Measurements from ENCODE around the gene ZNF827. TPM values are rescaled to one million over a fixed set of nuclear protein-coding genes. Genes with fewer than 3 reads are reported as not detected.

Gene ZNF827
- total RNA-seq, 1 donor from 2014 or later: 9.4 TPM

GRCh38 chr4:145796346-145796745, 142.3 kb downstream of the ZNF827 start:
- peaks cover 13 to 39% (median 30%) of the 10 kb centered on the region in 3 donors for H3K4me1 ChIP-seq (ENCODE audit: control insufficient read depth in 3 of 3, insufficient read depth in 3 of 3, low read length in 3 of 3)
- H3K27ac ChIP-seq (ENCODE audit: low read depth, low read length): peak overlapping the region; percentile 5
- H3K9ac ChIP-seq (ENCODE audit: low read depth in 1 of 3, low read length in 3 of 3): no peak overlapping the region

DNA sequence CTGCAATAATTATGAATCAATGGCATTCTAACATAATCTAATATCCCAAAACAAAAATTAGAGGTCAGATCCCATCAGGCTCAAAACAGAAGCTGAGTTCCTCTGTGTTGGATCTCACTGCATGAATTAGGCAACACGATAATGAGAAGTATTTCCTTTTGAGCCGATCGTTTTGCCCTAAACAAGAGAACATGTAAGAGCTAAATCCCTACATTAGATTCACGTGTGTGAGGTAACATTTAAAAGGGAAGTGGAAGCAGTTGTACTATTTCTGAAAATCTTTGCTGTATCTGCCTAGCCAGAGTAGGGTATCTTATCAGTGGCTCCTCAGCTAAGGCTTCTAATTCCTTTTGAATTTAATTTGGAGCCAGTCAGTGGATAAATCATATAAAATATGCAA, 143.1 kb downstream of the ZNF827 start:
- H3K4me1 ChIP-seq (ENCODE audit: control insufficient read depth in 3 of 3, insufficient read depth in 3 of 3, low read length in 3 of 3): peaks cover 13 to 36% (median 30%) of the 10 kb centered on the region in 3 donors
- H3K27ac ChIP-seq (ENCODE audit: low read depth, low read length): no peak overlapping the region
- no peak overlapping the region for H3K9ac ChIP-seq (ENCODE audit: low read depth in 1 of 3, low read length in 3 of 3)
- H3K9me3 ChIP-seq (ENCODE audit: control insufficient read depth in 3 of 3, low read length in 3 of 3): no peaks in the 10 kb centered on the region
- H3K27me3 ChIP-seq (ENCODE audit: control insufficient read depth in 3 of 3, insufficient read depth in 3 of 3, low read length in 3 of 3): no peaks in the 10 kb centered on the region
- H3K4me3 ChIP-seq (ENCODE audit: low read length in 3 of 3): no peak overlapping the region
- no peaks in the 10 kb centered on the region for H3K36me3 ChIP-seq (ENCODE audit: control insufficient read depth in 3 of 3, insufficient read depth in 3 of 3, low read length in 3 of 3)

More at GRCh38 chr4:145796346-145796745, 142.3 kb downstream of the ZNF827 start:
- no peak overlapping the region for H3K4me3 ChIP-seq (ENCODE audit: low read length in 3 of 3)
- no peaks in the 10 kb centered on the region for H3K9me3 ChIP-seq (ENCODE audit: control insufficient read depth in 3 of 3, low read length in 3 of 3)
- H3K27me3 ChIP-seq (ENCODE audit: control insufficient read depth in 3 of 3, insufficient read depth in 3 of 3, low read length in 3 of 3): no peaks in the 10 kb centered on the region
- no peaks in the 10 kb centered on the region for H3K36me3 ChIP-seq (ENCODE audit: control insufficient read depth in 3 of 3, insufficient read depth in 3 of 3, low read length in 3 of 3)

GRCh38 chr4:145792429-145792828, 146.2 kb downstream of the ZNF827 start:
- H3K27me3 ChIP-seq (ENCODE audit: control insufficient read depth in 3 of 3, insufficient read depth in 3 of 3, low read length in 3 of 3): no peaks in the 10 kb centered on the region
- no peak overlapping the region for H3K4me3 ChIP-seq (ENCODE audit: low read length in 3 of 3)
- peaks cover 9 to 18% (median 14%) of the 10 kb centered on the region in 3 donors for H3K4me1 ChIP-seq (ENCODE audit: control insufficient read depth in 3 of 3, insufficient read depth in 3 of 3, low read length in 3 of 3)
- no peak overlapping the region for H3K9ac ChIP-seq (ENCODE audit: low read depth in 1 of 3, low read length in 3 of 3)
- H3K9me3 ChIP-seq (ENCODE audit: control insufficient read depth in 3 of 3, low read length in 3 of 3): no peaks in the 10 kb centered on the region
- H3K27ac ChIP-seq (ENCODE audit: low read depth, low read length): no peak overlapping the region
- H3K36me3 ChIP-seq (ENCODE audit: control insufficient read depth in 3 of 3, insufficient read depth in 3 of 3, low read length in 3 of 3): no peaks in the 10 kb centered on the region

DNA sequence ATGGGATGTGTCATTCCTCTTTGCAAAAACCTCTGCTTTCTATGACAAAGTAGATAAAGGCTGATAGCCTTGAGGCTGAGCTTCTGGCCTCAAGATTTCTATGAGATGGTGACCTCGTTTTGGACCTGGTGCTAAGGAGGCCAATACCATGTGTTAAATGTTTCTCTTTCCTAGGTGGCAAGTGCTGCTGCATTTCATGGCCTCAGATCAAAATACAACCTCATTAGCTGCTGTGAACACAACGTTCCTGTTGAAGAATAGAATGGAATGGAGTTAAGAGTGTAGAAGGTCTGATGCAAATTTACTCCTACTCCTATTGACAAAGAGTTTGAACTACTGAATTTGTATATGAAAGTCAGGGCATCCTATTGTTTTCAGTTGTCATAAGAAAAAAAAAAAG, 146.6 kb downstream of the ZNF827 start:
- Histone ChIP-seq H3K9ac (ENCODE audit: low read depth in 1 of 3, low read length in 3 of 3) (no peak overlapping the region), H3K4me1 (ENCODE audit: control insufficient read depth in 3 of 3, insufficient read depth in 3 of 3, low read length in 3 of 3) (peaks cover 8 to 17% (median 13%) of the 10 kb centered on the region in 3 donors), H3K9me3 (ENCODE audit: control insufficient read depth in 3 of 3, low read length in 3 of 3) (no peaks in the 10 kb centered on the region), H3K27me3 (ENCODE audit: control insufficient read depth in 3 of 3, insufficient read depth in 3 of 3, low read length in 3 of 3) (no peaks in the 10 kb centered on the region), H3K36me3 (ENCODE audit: control insufficient read depth in 3 of 3, insufficient read depth in 3 of 3, low read length in 3 of 3) (no peaks in the 10 kb centered on the region), H3K27ac (ENCODE audit: low read depth, low read length) (no peak overlapping the region), H3K4me3 (ENCODE audit: low read length in 3 of 3) (no peak overlapping the region)

DNA sequence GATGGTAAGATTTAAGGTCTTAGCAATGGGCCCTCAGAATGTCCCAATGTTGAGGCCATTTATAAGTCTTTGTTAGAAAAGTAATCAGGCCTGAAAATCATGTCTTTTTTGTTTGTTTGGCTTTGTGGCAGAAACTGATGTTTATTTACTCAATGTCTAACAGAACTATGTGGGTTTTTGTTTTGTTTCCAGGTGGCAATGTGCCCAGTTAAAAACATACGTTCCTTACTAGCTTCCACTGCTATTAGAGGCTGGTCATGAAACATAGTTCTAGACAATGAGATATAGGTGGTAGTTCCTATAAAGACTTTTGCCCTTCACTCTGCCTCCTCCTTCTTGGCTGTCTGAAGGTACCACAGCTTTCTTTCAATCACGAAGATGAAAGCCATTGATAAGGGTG, 149.9 kb downstream of the ZNF827 start:
- H3K9me3 ChIP-seq (ENCODE audit: control insufficient read depth in 3 of 3, low read length in 3 of 3): no peaks in the 10 kb centered on the region
- H3K4me1 ChIP-seq (ENCODE audit: control insufficient read depth in 3 of 3, insufficient read depth in 3 of 3, low read length in 3 of 3): peaks cover 5 to 18% (median 14%) of the 10 kb centered on the region in 3 donors
- H3K9ac ChIP-seq (ENCODE audit: low read depth in 1 of 3, low read length in 3 of 3): no peak overlapping the region
- no peak overlapping the region for H3K4me3 ChIP-seq (ENCODE audit: low read length in 3 of 3)
- no peaks in the 10 kb centered on the region for H3K36me3 ChIP-seq (ENCODE audit: control insufficient read depth in 3 of 3, insufficient read depth in 3 of 3, low read length in 3 of 3)
- no peak overlapping the region for H3K27ac ChIP-seq (ENCODE audit: low read depth, low read length)
- H3K27me3 ChIP-seq (ENCODE audit: control insufficient read depth in 3 of 3, insufficient read depth in 3 of 3, low read length in 3 of 3): no peaks in the 10 kb centered on the region

GRCh38 chr4:145786830-145787229, 151.8 kb downstream of the ZNF827 start:
- H3K9ac ChIP-seq (ENCODE audit: low read depth in 1 of 3, low read length in 3 of 3): no peak overlapping the region
- peaks cover 2 to 17% (median 11%) of the 10 kb centered on the region in 3 donors for H3K4me1 ChIP-seq (ENCODE audit: control insufficient read depth in 3 of 3, insufficient read depth in 3 of 3, low read length in 3 of 3)
- no peak overlapping the region for H3K4me3 ChIP-seq (ENCODE audit: low read length in 3 of 3)
- H3K36me3 ChIP-seq (ENCODE audit: control insufficient read depth in 3 of 3, insufficient read depth in 3 of 3, low read length in 3 of 3): no peaks in the 10 kb centered on the region
- H3K27ac ChIP-seq (ENCODE audit: low read depth, low read length): no peak overlapping the region
- no peaks in the 10 kb centered on the region for H3K9me3 ChIP-seq (ENCODE audit: control insufficient read depth in 3 of 3, low read length in 3 of 3)
- no peaks in the 10 kb centered on the region for H3K27me3 ChIP-seq (ENCODE audit: control insufficient read depth in 3 of 3, insufficient read depth in 3 of 3, low read length in 3 of 3)

DNA sequence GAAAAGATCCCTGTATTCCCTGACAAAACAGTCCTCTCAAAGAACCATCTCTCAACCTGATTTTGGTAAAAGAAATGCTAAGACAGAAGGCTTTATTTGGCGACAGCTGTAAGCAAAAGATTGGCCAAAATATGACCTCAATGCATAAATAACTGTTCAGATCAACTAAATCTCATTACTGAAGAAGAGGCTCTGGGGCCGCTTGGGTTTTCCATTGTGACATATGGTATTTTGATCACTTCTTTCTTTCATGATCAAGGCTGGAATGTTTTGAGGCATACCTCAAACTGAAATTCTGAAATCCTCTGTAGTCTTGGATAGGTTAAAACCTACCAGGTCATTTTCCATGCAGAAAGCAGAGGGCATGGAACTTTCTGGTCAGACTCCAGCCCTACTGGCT, 152.4 kb downstream of the ZNF827 start:
- Histone ChIP-seq H3K27ac (ENCODE audit: low read depth, low read length) (no peak overlapping the region), H3K4me1 (ENCODE audit: control insufficient read depth in 3 of 3, insufficient read depth in 3 of 3, low read length in 3 of 3) (peaks cover 0 to 14% (median 9%) of the 10 kb centered on the region in 3 donors), H3K36me3 (ENCODE audit: control insufficient read depth in 3 of 3, insufficient read depth in 3 of 3, low read length in 3 of 3) (no peaks in the 10 kb centered on the region), H3K9me3 (ENCODE audit: control insufficient read depth in 3 of 3, low read length in 3 of 3) (no peaks in the 10 kb centered on the region), H3K9ac (ENCODE audit: low read depth in 1 of 3, low read length in 3 of 3) (no peak overlapping the region), H3K4me3 (ENCODE audit: low read length in 3 of 3) (no peak overlapping the region), H3K27me3 (ENCODE audit: control insufficient read depth in 3 of 3, insufficient read depth in 3 of 3, low read length in 3 of 3) (no peaks in the 10 kb centered on the region)

- no peaks in the 10 kb centered on the region for H3K9me3 ChIP-seq (ENCODE audit: control insufficient read depth in 3 of 3, low read length in 3 of 3)
- H3K27ac ChIP-seq (ENCODE audit: low read depth, low read length): peak overlapping the region; percentile 15
- H3K27me3 ChIP-seq (ENCODE audit: control insufficient read depth in 3 of 3, insufficient read depth in 3 of 3, low read length in 3 of 3): no peaks in the 10 kb centered on the region
- H3K4me3 ChIP-seq (ENCODE audit: low read length in 3 of 3): no peak overlapping the region
- H3K4me1 ChIP-seq (ENCODE audit: control insufficient read depth in 3 of 3, insufficient read depth in 3 of 3, low read length in 3 of 3): peaks cover 0 to 14% (median 9%) of the 10 kb centered on the region in 3 donors
- no peaks in the 10 kb centered on the region for H3K36me3 ChIP-seq (ENCODE audit: control insufficient read depth in 3 of 3, insufficient read depth in 3 of 3, low read length in 3 of 3)
- H3K9ac ChIP-seq (ENCODE audit: low read depth in 1 of 3, low read length in 3 of 3): no peak overlapping the region
These were observed 153.1 kb downstream of the ZNF827 start for GRCh38 chr4:145785391-145786008.

GRCh38 chr4:145784036-145784435, 154.6 kb downstream of the ZNF827 start:
- Histone ChIP-seq H3K27ac (ENCODE audit: low read depth, low read length) (no peak overlapping the region), H3K27me3 (ENCODE audit: control insufficient read depth in 3 of 3, insufficient read depth in 3 of 3, low read length in 3 of 3) (no peaks in the 10 kb centered on the region), H3K4me3 (ENCODE audit: low read length in 3 of 3) (no peak overlapping the region), H3K36me3 (ENCODE audit: control insufficient read depth in 3 of 3, insufficient read depth in 3 of 3, low read length in 3 of 3) (peaks cover 0 to 2% (median 0%) of the 10 kb centered on the region in 3 donors), H3K9ac (ENCODE audit: low read depth in 1 of 3, low read length in 3 of 3) (no peak overlapping the region), H3K4me1 (ENCODE audit: control insufficient read depth in 3 of 3, insufficient read depth in 3 of 3, low read length in 3 of 3) (peaks cover 0 to 14% (median 9%) of the 10 kb centered on the region in 3 donors), H3K9me3 (ENCODE audit: control insufficient read depth in 3 of 3, low read length in 3 of 3) (no peaks in the 10 kb centered on the region)

DNA sequence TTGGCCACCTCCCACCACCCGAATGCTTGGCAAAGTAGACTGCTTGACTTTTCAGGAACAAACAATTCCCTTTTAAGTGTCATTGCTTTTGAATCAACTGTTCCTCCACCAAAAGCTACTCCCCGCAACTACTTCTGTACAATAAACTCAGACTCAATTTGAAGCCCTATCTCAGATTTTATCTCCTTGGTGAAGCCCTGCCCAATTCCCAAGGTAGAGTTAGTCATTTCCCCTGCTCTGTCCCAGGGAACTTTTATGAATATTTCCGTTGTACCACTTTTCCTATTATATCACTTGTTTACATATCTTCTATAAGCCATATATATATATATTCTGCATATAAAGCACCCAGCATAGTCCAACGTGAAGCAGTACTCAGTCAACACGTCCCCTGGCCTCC, 155.9 kb downstream of the ZNF827 start:
- Histone ChIP-seq H3K9ac (ENCODE audit: low read depth in 1 of 3, low read length in 3 of 3) (no peak overlapping the region), H3K36me3 (ENCODE audit: control insufficient read depth in 3 of 3, insufficient read depth in 3 of 3, low read length in 3 of 3) (peaks cover 0 to 3% (median 0%) of the 10 kb centered on the region in 3 donors), H3K27ac (ENCODE audit: low read depth, low read length) (no peak overlapping the region), H3K9me3 (ENCODE audit: control insufficient read depth in 3 of 3, low read length in 3 of 3) (no peaks in the 10 kb centered on the region), H3K27me3 (ENCODE audit: control insufficient read depth in 3 of 3, insufficient read depth in 3 of 3, low read length in 3 of 3) (no peaks in the 10 kb centered on the region), H3K4me1 (ENCODE audit: control insufficient read depth in 3 of 3, insufficient read depth in 3 of 3, low read length in 3 of 3) (peaks cover 0 to 14% (median 9%) of the 10 kb centered on the region in 3 donors), H3K4me3 (ENCODE audit: low read length in 3 of 3) (no peak overlapping the region)

Measured in skeletal muscle tissue (tissue), 4 donors.